Ovary (tissue), 3 donors: Measurements from ENCODE around the gene HOXB1.

Source experiments
- CTCF ChIP-seq, 3 donors: fragments of 450-650 bp in 2 of 3; fragments of 200-600 bp in 1 of 3; IDR thresholded peaks; one replicate each; pipeline versions ENCODE4 v1.5.1 to v1.8.0; 2016 to 2022; ENCODE audit warnings: antibody characterized with exemption in 3 of 3, mild to moderate bottlenecking in 1 of 3
- EP300 ChIP-seq: sonication (generic); formaldehyde crosslinking; IDR thresholded peaks from one replicate; pipeline ENCODE4 v1.6.1; 2017; ENCODE audit warnings: antibody characterized with exemption
- POLR2A ChIP-seq: fragments of 450-650 bp; IDR thresholded peaks from one replicate; pipeline ENCODE4 v1.6.1; 2017; ENCODE audit warnings: antibody characterized with exemption, mild to moderate bottlenecking, moderate library complexity
- donor health status: DM: no; HTN: no; CAD: no.

GRCh38 chr17:48517478-48517877 is 13.3 kb downstream of the HOXB1 start:
- TF ChIP-seq CTCF (IDR thresholded peaks at IDR 0.05), result no peak
- no peak for TF ChIP-seq EP300
- no peak for TF ChIP-seq POLR2A
